ENCODE measurements around the gene MFAP4.
A peak's percentile ranks its signal among the peaks of the same experiment; 100 is the strongest.

Gene MFAP4

GRCh38 chr17:19399750-19400450, 12.9 kb upstream of the MFAP4 start:
- no peaks in the 10 kb centered on the region for H3F3A ChIP-seq (ENCODE audit: insufficient read depth, low read length)
- H2AFZ ChIP-seq (ENCODE audit: low read length) = no peak overlapping the region
- H3K9me3 ChIP-seq (replicated peaks; ENCODE audit: insufficient read depth, low read length) = no peaks in the 10 kb centered on the region
- DNase-seq = no peak
- H3K4me1 ChIP-seq (ENCODE audit: low read length) = peaks cover 6% of the 10 kb centered on the region
- H3K79me2 ChIP-seq (ENCODE audit: low read length) = no peaks in the 10 kb centered on the region
- no peak overlapping the region for H3K4me2 ChIP-seq (ENCODE audit: low read depth, low read length)
- no peak overlapping the region for H3K27ac ChIP-seq (ENCODE audit: low read length)
- H4K20me1 ChIP-seq (ENCODE audit: insufficient read depth, low read length) = no peaks in the 10 kb centered on the region
- no peaks in the 10 kb centered on the region for H3K36me3 ChIP-seq (replicated peaks; ENCODE audit: insufficient read depth, low read length)
- H3K9ac ChIP-seq (ENCODE audit: low read length) = no peak overlapping the region
- H3K27me3 ChIP-seq (replicated peaks; ENCODE audit: insufficient read depth, low read length) = no peaks in the 10 kb centered on the region
- no peak for TF ChIP-seq CTCF (IDR thresholded peaks at IDR 0.05; ENCODE audit: low read length)
- TF ChIP-seq EZH2phosphoT487 (IDR thresholded peaks at IDR 0.05; ENCODE audit: low read length) = no peak
- TF ChIP-seq EZH2 (optimal IDR thresholded peaks at IDR 0.05; ENCODE audit: low read depth, low read length) = no peak
- no peak overlapping the region for H3K4me3 ChIP-seq (ENCODE audit: low read length)
- H3K9me2 ChIP-seq (replicated peaks; ENCODE audit: insufficient read depth, low read length) = no peaks in the 10 kb centered on the region

- H3K9ac ChIP-seq (ENCODE audit: low read length) = no peak overlapping the region
- no peaks in the 10 kb centered on the region for H3K27me3 ChIP-seq (replicated peaks; ENCODE audit: insufficient read depth, low read length)
- TF ChIP-seq EZH2phosphoT487 (IDR thresholded peaks at IDR 0.05; ENCODE audit: low read length) (no peak), EZH2 (optimal IDR thresholded peaks at IDR 0.05; ENCODE audit: low read depth, low read length) (no peak), CTCF (IDR thresholded peaks at IDR 0.05; ENCODE audit: low read length) (no peak)
- no peaks in the 10 kb centered on the region for H3K79me2 ChIP-seq (ENCODE audit: low read length)
- H3K36me3 ChIP-seq (replicated peaks; ENCODE audit: insufficient read depth, low read length) = no peaks in the 10 kb centered on the region
- H3K4me3 ChIP-seq (ENCODE audit: low read length) = no peak overlapping the region
- H2AFZ ChIP-seq (ENCODE audit: low read length) = no peak overlapping the region
- H3K27ac ChIP-seq (ENCODE audit: low read length) = no peak overlapping the region
- no peaks in the 10 kb centered on the region for H3F3A ChIP-seq (ENCODE audit: insufficient read depth, low read length)
- H3K4me2 ChIP-seq (ENCODE audit: low read depth, low read length) = no peak overlapping the region
- H3K9me3 ChIP-seq (replicated peaks; ENCODE audit: insufficient read depth, low read length) = no peaks in the 10 kb centered on the region
- DNase-seq = no peak
- no peaks in the 10 kb centered on the region for H4K20me1 ChIP-seq (ENCODE audit: insufficient read depth, low read length)
- peaks cover 6% of the 10 kb centered on the region for H3K4me1 ChIP-seq (ENCODE audit: low read length)
- no peaks in the 10 kb centered on the region for H3K9me2 ChIP-seq (replicated peaks; ENCODE audit: insufficient read depth, low read length)
Observed at GRCh38 chr17:19398301-19399181, 11.6 kb upstream of the MFAP4 start.

GRCh38 chr17:19397556-19398041, 10.6 kb upstream of the MFAP4 start:
- Histone ChIP-seq H3K27me3 (replicated peaks; ENCODE audit: insufficient read depth, low read length) (no peaks in the 10 kb centered on the region), H3K79me2 (ENCODE audit: low read length) (no peaks in the 10 kb centered on the region), H3K4me1 (ENCODE audit: low read length) (peaks cover 6% of the 10 kb centered on the region), H3K9me3 (replicated peaks; ENCODE audit: insufficient read depth, low read length) (no peaks in the 10 kb centered on the region), H3F3A (ENCODE audit: insufficient read depth, low read length) (no peaks in the 10 kb centered on the region), H3K27ac (ENCODE audit: low read length) (no peak overlapping the region), H2AFZ (ENCODE audit: low read length) (0 out of 2 replicates have a peak overlapping the region, but pooled peaks have one; percentile 50), H3K36me3 (replicated peaks; ENCODE audit: insufficient read depth, low read length) (no peaks in the 10 kb centered on the region), H3K4me3 (ENCODE audit: low read length) (no peak overlapping the region), H4K20me1 (ENCODE audit: insufficient read depth, low read length) (no peaks in the 10 kb centered on the region), H3K4me2 (ENCODE audit: low read depth, low read length) (no peak overlapping the region), H3K9ac (ENCODE audit: low read length) (no peak overlapping the region), H3K9me2 (replicated peaks; ENCODE audit: insufficient read depth, low read length) (no peaks in the 10 kb centered on the region)
- peak; percentile 51 for DNase-seq
- TF ChIP-seq EZH2phosphoT487 (IDR thresholded peaks at IDR 0.05; ENCODE audit: low read length) = no peak
- no peak for TF ChIP-seq EZH2 (optimal IDR thresholded peaks at IDR 0.05; ENCODE audit: low read depth, low read length)
- TF ChIP-seq CTCF (IDR thresholded peaks at IDR 0.05; ENCODE audit: low read length) = peak; percentile 61
